H9 (cell line): ENCODE data around the gene SPATA22. TPM values are rescaled to one million over a fixed set of nuclear protein-coding genes. Genes with fewer than 3 reads are reported as not detected.
"Not testable (repeated sequence)": the region's sequence is repeated elsewhere in the genome, so short reads cannot be mapped to it uniquely, and the experiment has no call there.

Experiments
- DNase-seq: peaks from one replicate; pipeline ENCODE4 v3.0.0-alpha.2; 2017
- H2AFZ ChIP-seq: one replicate; pipeline ENCODE4 v1.6.1; 2013; ENCODE audit warnings: mild to moderate bottlenecking, low read length, control low read depth, moderate library complexity
- H2AK5ac ChIP-seq: 2 replicates; pipeline ENCODE4 v1.6.1; 2013; ENCODE audit warnings: low read length, control low read depth, mixed read lengths; ENCODE audit not compliant: insufficient read length
- H2BK120ac ChIP-seq: one replicate; pipeline ENCODE4 v1.6.1; 2013; ENCODE audit warnings: low read depth, mild to moderate bottlenecking, low read length, control low read depth, inconsistent platforms; ENCODE audit not compliant: poor library complexity, severe bottlenecking
- H2BK12ac ChIP-seq: 2 replicates; pipeline ENCODE4 v1.6.1; 2013; ENCODE audit warnings: low read length, control low read depth, mixed read lengths, low read depth; ENCODE audit not compliant: insufficient read length
- H2BK15ac ChIP-seq: 2 replicates; pipeline ENCODE4 v1.6.1; 2013; ENCODE audit warnings: low read depth, low read length, control low read depth
- H2BK20ac ChIP-seq: one replicate; pipeline ENCODE4 v1.6.1; 2013; ENCODE audit warnings: low read depth, mild to moderate bottlenecking, low read length, control low read depth, inconsistent platforms; ENCODE audit not compliant: poor library complexity, severe bottlenecking
- H2BK5ac ChIP-seq: 2 replicates; pipeline ENCODE4 v1.6.1; 2013; ENCODE audit warnings: low read length, control low read depth, mixed read lengths; ENCODE audit not compliant: insufficient read length
- H3K14ac ChIP-seq: 2 replicates; pipeline ENCODE4 v1.6.1; 2013; ENCODE audit warnings: low read length, control low read depth; ENCODE audit not compliant: insufficient read depth
- H3K18ac ChIP-seq: 2 replicates; pipeline ENCODE4 v1.6.1; 2013; ENCODE audit warnings: low read depth, mild to moderate bottlenecking, mixed read lengths, low read length, control low read depth; ENCODE audit not compliant: insufficient read length
- H3K23ac ChIP-seq: 2 replicates; pipeline ENCODE4 v1.6.1; 2013; ENCODE audit warnings: low read length, control low read depth, mixed read lengths, low read depth; ENCODE audit not compliant: insufficient read length
- H3K23me2 ChIP-seq: 2 replicates; pipeline ENCODE4 v1.6.1; 2013; ENCODE audit warnings: low read depth, mild to moderate bottlenecking, mixed read lengths, low read length, control low read depth; ENCODE audit not compliant: insufficient read length, poor library complexity, severe bottlenecking
- H3K27ac ChIP-seq: 2 replicates; pipeline ENCODE4 v1.5.1; 2013; ENCODE audit warnings: low read length, control low read depth, mixed read lengths, low read depth; ENCODE audit not compliant: insufficient read length
- H3K27me3 ChIP-seq: 2 replicates; pipeline ENCODE4 v1.6.1; 2013; ENCODE audit warnings: low read length, control low read depth, inconsistent platforms; ENCODE audit not compliant: insufficient read depth
- H3K4ac ChIP-seq: 2 replicates; pipeline ENCODE4 v1.6.1; 2013; ENCODE audit warnings: low read depth, mild to moderate bottlenecking, control low read depth, inconsistent platforms, low read length, moderate library complexity
- H3K4me1 ChIP-seq: 2 replicates; pipeline ENCODE4 v1.6.1; 2013; ENCODE audit warnings: low read length, control low read depth, inconsistent platforms; ENCODE audit not compliant: insufficient read depth
- H3K4me2 ChIP-seq: 2 replicates; pipeline ENCODE4 v1.6.1; 2013; ENCODE audit warnings: low read length, control low read depth, mixed read lengths; ENCODE audit not compliant: insufficient read length, insufficient read depth
- H3K56ac ChIP-seq: 2 replicates; pipeline ENCODE4 v1.6.1; 2013; ENCODE audit warnings: low read depth, mild to moderate bottlenecking, mixed read lengths, low read length, control low read depth; ENCODE audit not compliant: insufficient read length
- H3K79me1 ChIP-seq: 2 replicates; pipeline ENCODE4 v1.6.1; 2013; ENCODE audit warnings: low read depth, mild to moderate bottlenecking, moderate library complexity, low read length, control low read depth, inconsistent platforms; ENCODE audit not compliant: insufficient read depth, poor library complexity, severe bottlenecking
- H3K79me2 ChIP-seq: 2 replicates; pipeline ENCODE4 v1.6.1; 2013; ENCODE audit warnings: low read length, control low read depth, inconsistent platforms; ENCODE audit not compliant: insufficient read depth
- H3K9ac ChIP-seq: 2 replicates; pipeline ENCODE4 v1.6.1; 2013; ENCODE audit warnings: low read length, control low read depth, mixed read lengths; ENCODE audit not compliant: insufficient read length; ENCODE audit errors: extremely low read depth
- H3K9me3 ChIP-seq: one replicate; pipeline ENCODE4 v1.6.1; 2013; ENCODE audit warnings: low read depth, low read length, inconsistent platforms; ENCODE audit not compliant: control insufficient read depth
- H3T11ph ChIP-seq: one replicate; pipeline ENCODE4 v1.6.1; 2013; ENCODE audit warnings: mild to moderate bottlenecking, low read length, control low read depth, inconsistent platforms
- H4K20me1 ChIP-seq: one replicate; pipeline ENCODE4 v1.6.1; 2013; ENCODE audit not compliant: control insufficient read depth, insufficient read length, insufficient read depth
- H4K5ac ChIP-seq: 2 replicates; pipeline ENCODE4 v1.6.1; 2013; ENCODE audit warnings: low read depth, mild to moderate bottlenecking, mixed read lengths, low read length, control low read depth; ENCODE audit not compliant: insufficient read length
- H4K8ac ChIP-seq: replicated peaks from 2 replicates; pipeline ENCODE4 v1.6.1; 2013; ENCODE audit warnings: low read length, control low read depth, mixed read lengths, low read depth; ENCODE audit not compliant: insufficient read length
- H4K91ac ChIP-seq: 2 replicates; pipeline ENCODE4 v1.6.1; 2013; ENCODE audit warnings: low read depth, mild to moderate bottlenecking, moderate library complexity, mixed read lengths, low read length, control low read depth; ENCODE audit not compliant: insufficient read length
- H3K27ac Mint-ChIP-seq, 3 experiments: 2 replicates in 2 of 3; 3 replicates in 1 of 3; pipeline ENCODE4 v1.8.0; 2020 to 2021; ENCODE audit warnings: mixed read lengths in 3 of 3, mild to moderate bottlenecking in 1 of 3, moderate library complexity in 1 of 3
- H3K27me3 Mint-ChIP-seq: 2 replicates; pipeline ENCODE4 v1.8.0; 2021; ENCODE audit warnings: low read depth, mild to moderate bottlenecking, moderate library complexity, mixed read lengths
- H3K36me3 Mint-ChIP-seq, 3 experiments: 2 replicates in 2 of 3; 3 replicates in 1 of 3; pipeline ENCODE4 v1.8.0; 2020 to 2021; ENCODE audit warnings: low read depth in 3 of 3, mixed read lengths in 3 of 3; ENCODE audit not compliant: insufficient read depth in 1 of 3
- H3K4me1 Mint-ChIP-seq, 2 experiments: 2 replicates each; pipeline ENCODE4 v1.8.0; 2020; ENCODE audit warnings: mixed read lengths in 2 of 2
- H3K4me3 Mint-ChIP-seq, 2 experiments: 2 replicates in 1 of 2; 3 replicates in 1 of 2; pipeline ENCODE4 v1.8.0; 2020 to 2021; ENCODE audit warnings: mild to moderate bottlenecking in 2 of 2, mixed read lengths in 2 of 2, moderate library complexity in 1 of 2
- H3K9me3 Mint-ChIP-seq, 2 experiments: 2 replicates in 1 of 2; 3 replicates in 1 of 2; pipeline ENCODE4 v1.8.0; 2020; ENCODE audit warnings: mild to moderate bottlenecking in 2 of 2, mixed read lengths in 2 of 2, moderate library complexity in 1 of 2
- WGBS: extraction: QIAGEN DNeasy Blood & Tissue Kit; methylation state at CpG from one replicate; pipeline ENCODE4 v1.1.7; 2013; ENCODE audit warnings: missing lambda C conversion rate, low lambda C conversion rate, mixed read lengths; ENCODE audit not compliant: insufficient read length; ENCODE audit errors: extremely low coverage; 5-methylcytosine and 5-hydroxymethylcytosine counted together
- total RNA-seq: library from RNA; stranded (reverse); gene quantifications from 2 replicates; pipeline ENCODE4 v1.2.1, GENCODE V29; 2021
- TF ChIP-seq, protein P1 (sequence below): fragments of 200-600 bp; sonication (generic); conservative IDR thresholded peaks from 3 replicates; pipeline ENCODE4 v1.8.0; 2021; ENCODE audit warnings: antibody characterized with exemption, mild to moderate bottlenecking

The SPATA22 gene
- total RNA-seq, 1 experiment from 2014 or later = not detected

DNA sequence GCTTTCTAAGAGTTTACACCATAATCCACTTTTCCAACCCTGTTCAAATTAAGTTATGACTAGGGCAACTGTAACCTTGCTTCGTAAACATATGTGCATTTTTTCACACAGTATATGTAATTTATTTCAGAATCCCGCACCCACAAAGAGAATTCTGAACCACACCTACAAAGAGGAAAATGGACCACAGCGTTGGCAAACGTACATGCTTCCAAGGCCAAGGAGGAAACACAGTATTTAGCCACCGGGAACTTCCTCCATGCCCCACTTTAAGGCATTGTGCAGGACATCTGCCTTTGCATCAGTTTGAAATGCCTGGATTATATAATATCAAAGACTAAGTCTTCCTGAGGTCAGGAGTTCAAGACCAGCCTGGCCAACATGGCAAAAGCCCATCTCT is 2.1 kb downstream of the SPATA22 start:
- no peak overlapping the region for H2BK120ac ChIP-seq
- H3K23ac ChIP-seq = no peak overlapping the region
- no peak overlapping the region for H2BK15ac ChIP-seq
- no peaks in the 10 kb centered on the region for H3K23me2 ChIP-seq
- no peak overlapping the region for H3K14ac ChIP-seq
- no peak overlapping the region for H3K27ac ChIP-seq
- DNase-seq = no peak
- no peak overlapping the region for H2BK12ac ChIP-seq
- H3K79me2 ChIP-seq = no peaks in the 10 kb centered on the region
- no peak overlapping the region for H2BK20ac ChIP-seq
- Mint-ChIP-seq H3K36me3 (no peaks in the 10 kb centered on the region), H3K27ac (no peak overlapping the region), H3K4me3 (no peak overlapping the region), H3K27me3 (no peaks in the 10 kb centered on the region), H3K9me3 (peaks cover 0 to 2% of the 10 kb centered on the region in 2 experiments; a peak in 1 of 5 replicates), H3K4me1 (peaks cover 5 to 6% of the 10 kb centered on the region in 2 experiments)
- H3K9ac ChIP-seq = no peak overlapping the region
- H3T11ph ChIP-seq = no peak overlapping the region
- TF ChIP-seq, protein P1, sequence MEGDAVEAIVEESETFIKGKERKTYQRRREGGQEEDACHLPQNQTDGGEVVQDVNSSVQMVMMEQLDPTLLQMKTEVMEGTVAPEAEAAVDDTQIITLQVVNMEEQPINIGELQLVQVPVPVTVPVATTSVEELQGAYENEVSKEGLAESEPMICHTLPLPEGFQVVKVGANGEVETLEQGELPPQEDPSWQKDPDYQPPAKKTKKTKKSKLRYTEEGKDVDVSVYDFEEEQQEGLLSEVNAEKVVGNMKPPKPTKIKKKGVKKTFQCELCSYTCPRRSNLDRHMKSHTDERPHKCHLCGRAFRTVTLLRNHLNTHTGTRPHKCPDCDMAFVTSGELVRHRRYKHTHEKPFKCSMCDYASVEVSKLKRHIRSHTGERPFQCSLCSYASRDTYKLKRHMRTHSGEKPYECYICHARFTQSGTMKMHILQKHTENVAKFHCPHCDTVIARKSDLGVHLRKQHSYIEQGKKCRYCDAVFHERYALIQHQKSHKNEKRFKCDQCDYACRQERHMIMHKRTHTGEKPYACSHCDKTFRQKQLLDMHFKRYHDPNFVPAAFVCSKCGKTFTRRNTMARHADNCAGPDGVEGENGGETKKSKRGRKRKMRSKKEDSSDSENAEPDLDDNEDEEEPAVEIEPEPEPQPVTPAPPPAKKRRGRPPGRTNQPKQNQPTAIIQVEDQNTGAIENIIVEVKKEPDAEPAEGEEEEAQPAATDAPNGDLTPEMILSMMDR = no peak
- H3K4ac ChIP-seq = no peak overlapping the region
- H3K79me1 ChIP-seq = no peaks in the 10 kb centered on the region
- no peak overlapping the region for H2AK5ac ChIP-seq
- no peaks in the 10 kb centered on the region for H3K9me3 ChIP-seq
- no peak overlapping the region for H4K91ac ChIP-seq
- H2AFZ ChIP-seq = no peak overlapping the region
- no peak overlapping the region for H2BK5ac ChIP-seq
- no peaks in the 10 kb centered on the region for H3K4me1 ChIP-seq
- H3K27me3 ChIP-seq = no peaks in the 10 kb centered on the region
- WGBS = no CpG with 5 or more reads among the region's 5 CpGs
- no peaks in the 10 kb centered on the region for H4K20me1 ChIP-seq
- H3K18ac ChIP-seq = no peak overlapping the region
- no peak overlapping the region for H3K4me2 ChIP-seq
- no peak overlapping the region for H3K56ac ChIP-seq
- no peak overlapping the region for H4K8ac ChIP-seq
- no peak overlapping the region for H4K5ac ChIP-seq

DNA sequence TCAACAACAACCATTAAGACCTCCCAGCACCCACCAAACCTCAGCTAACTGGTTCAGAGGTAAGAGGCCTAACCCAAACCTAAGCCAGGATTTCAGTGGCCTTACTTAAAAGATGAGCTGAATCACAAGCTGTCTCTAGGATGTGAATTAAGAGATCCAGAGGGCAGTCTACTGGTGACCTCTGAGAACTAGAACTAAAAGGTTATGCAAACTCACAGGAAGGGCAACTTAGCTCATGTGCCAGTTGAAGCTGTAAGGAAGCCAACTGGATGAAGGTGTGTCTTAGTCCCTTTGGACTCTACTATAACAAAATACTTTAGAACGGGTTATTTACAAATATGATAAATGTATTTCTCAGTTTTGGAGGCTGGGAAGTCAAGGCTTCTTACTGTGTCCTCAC is 5.3 kb downstream of the SPATA22 start:
- H3K4me1 Mint-ChIP-seq, H3K27ac Mint-ChIP-seq, H3T11ph ChIP-seq, H2BK15ac ChIP-seq, H3K9ac ChIP-seq, H2BK20ac ChIP-seq, H3K18ac ChIP-seq, H3K23ac ChIP-seq, H4K8ac ChIP-seq, H3K4me2 ChIP-seq, H3K36me3 Mint-ChIP-seq, H2BK120ac ChIP-seq, H3K23me2 ChIP-seq, H3K27me3 Mint-ChIP-seq, H3K79me1 ChIP-seq, H2AFZ ChIP-seq, H4K5ac ChIP-seq, H3K4me3 Mint-ChIP-seq, H3K79me2 ChIP-seq, H3K9me3 Mint-ChIP-seq, H3K56ac ChIP-seq, H3K27me3 ChIP-seq, H2BK12ac ChIP-seq, H2AK5ac ChIP-seq, H4K91ac ChIP-seq, H3K9me3 ChIP-seq, H3K27ac ChIP-seq, H4K20me1 ChIP-seq, DNase-seq, H3K14ac ChIP-seq, H3K4ac ChIP-seq, H2BK5ac ChIP-seq, H3K4me1 ChIP-seq: not testable (repeated sequence)
- no CpG with 5 or more reads among the region's 1 CpG for WGBS
